Measurements from ENCODE around the gene RANBP3L. TPM values are rescaled to one million over a fixed set of nuclear protein-coding genes. Genes with fewer than 3 reads are reported as not detected.

RANBP3L gene
- polyA plus RNA-seq, 2 of the 4 experiments (the other 2 are of a cell fraction) = not detected

- TF ChIP-seq REST (IDR thresholded peaks at IDR 0.05) (no peak), RCOR1 (IDR thresholded peaks at IDR 0.05; ENCODE audit: low read depth, low read length) (no peak), ZFP36 (IDR thresholded peaks at IDR 0.05; ENCODE audit: borderline replicate concordance, partially characterized antibody) (no peak), ZSCAN20 (CRISPR knock-in tag; IDR thresholded peaks at IDR 0.05) (no peak), HOXB5 (CRISPR knock-in tag; IDR thresholded peaks at IDR 0.05) (no peak), POLR2A (IDR thresholded peaks at IDR 0.05; ENCODE audit: low read length) (no peak)
Measured at GRCh38 chr5:36246036-36246800, 55.5 kb downstream of the RANBP3L start (continued).

DNA sequence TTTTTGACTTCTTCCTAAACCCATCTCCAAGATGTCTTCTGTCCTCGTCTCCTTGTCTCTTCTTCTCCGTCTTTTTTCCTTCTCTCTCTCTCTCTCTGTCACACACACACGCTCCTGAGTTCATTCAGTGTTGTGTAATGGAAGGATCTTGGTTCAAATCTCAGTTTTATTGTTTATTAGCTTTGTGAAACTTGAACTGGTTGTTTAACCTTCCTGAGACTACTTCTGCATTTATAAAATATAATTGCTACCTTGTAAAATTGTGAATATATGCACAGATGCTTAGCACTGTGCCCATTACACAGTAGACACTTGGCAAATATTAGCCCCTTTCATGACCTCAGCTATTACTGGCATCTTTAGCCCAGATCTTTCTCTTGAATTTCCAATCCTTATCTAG lies 57.6 kb downstream of the RANBP3L start:
- DNase-seq (ENCODE audit: low read depth in 1 of 2, low spot score in 1 of 2) = no peak
- Histone ChIP-seq H3K4me3 (no peak overlapping the region), H3K4me2 (no peak overlapping the region), H3K27ac (no peak overlapping the region), H3K4me1 (peaks cover 16% of the 10 kb centered on the region; the same call in 2 of the 3 replicates), H3K9me3 (no peaks in the 10 kb centered on the region)
- ATAC-seq = no peak
- WGBS (ENCODE audit: missing lambda C conversion rate) = 86% methylated on average over 3 of the region's 3 CpGs
- TF ChIP-seq KDM5A (IDR thresholded peaks at IDR 0.05) (no peak), HOXA7 (CRISPR knock-in tag; IDR thresholded peaks at IDR 0.05) (no peak), USF2 (IDR thresholded peaks at IDR 0.05) (no peak), PBX3 (IDR thresholded peaks at IDR 0.05) (no peak), KDM1A (IDR thresholded peaks at IDR 0.05; ENCODE audit: low read depth) (no peak), CHD4 (IDR thresholded peaks at IDR 0.05; ENCODE audit: borderline replicate concordance) (no peak), EP300 (IDR thresholded peaks at IDR 0.05) (no peak), HMGXB4 (CRISPR knock-in tag; IDR thresholded peaks at IDR 0.05; ENCODE audit: borderline replicate concordance) (no peak), MYC (IDR thresholded peaks at IDR 0.05; ENCODE audit: borderline replicate concordance, low read length) (no peak), RCOR1 (IDR thresholded peaks at IDR 0.05; ENCODE audit: low read depth, low read length) (no peak), JUNB (IDR thresholded peaks at IDR 0.05) (no peak), CEBPB (IDR thresholded peaks at IDR 0.05) (no peak), ZFP36 (IDR thresholded peaks at IDR 0.05; ENCODE audit: borderline replicate concordance, partially characterized antibody) (no peak), GATA3 (IDR thresholded peaks at IDR 0.05; ENCODE audit: borderline replicate concordance) (no peak)
- TF ChIP-seq, protein P1, sequence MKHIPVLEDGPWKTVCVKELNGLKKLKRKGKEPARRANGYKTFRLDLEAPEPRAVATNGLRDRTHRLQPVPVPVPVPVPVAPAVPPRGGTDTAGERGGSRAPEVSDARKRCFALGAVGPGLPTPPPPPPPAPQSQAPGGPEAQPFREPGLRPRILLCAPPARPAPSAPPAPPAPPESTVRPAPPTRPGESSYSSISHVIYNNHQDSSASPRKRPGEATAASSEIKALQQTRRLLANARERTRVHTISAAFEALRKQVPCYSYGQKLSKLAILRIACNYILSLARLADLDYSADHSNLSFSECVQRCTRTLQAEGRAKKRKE (CRISPR knock-in tag; IDR thresholded peaks at IDR 0.05; ENCODE audit: low read depth) = no peak
- TF ChIP-seq, protein P2, sequence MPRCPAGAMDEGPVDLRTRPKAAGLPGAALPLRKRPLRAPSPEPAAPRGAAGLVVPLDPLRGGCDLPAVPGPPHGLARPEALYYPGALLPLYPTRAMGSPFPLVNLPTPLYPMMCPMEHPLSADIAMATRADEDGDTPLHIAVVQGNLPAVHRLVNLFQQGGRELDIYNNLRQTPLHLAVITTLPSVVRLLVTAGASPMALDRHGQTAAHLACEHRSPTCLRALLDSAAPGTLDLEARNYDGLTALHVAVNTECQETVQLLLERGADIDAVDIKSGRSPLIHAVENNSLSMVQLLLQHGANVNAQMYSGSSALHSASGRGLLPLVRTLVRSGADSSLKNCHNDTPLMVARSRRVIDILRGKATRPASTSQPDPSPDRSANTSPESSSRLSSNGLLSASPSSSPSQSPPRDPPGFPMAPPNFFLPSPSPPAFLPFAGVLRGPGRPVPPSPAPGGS (IDR thresholded peaks at IDR 0.05) = no peak
- TF ChIP-seq, protein P3, sequence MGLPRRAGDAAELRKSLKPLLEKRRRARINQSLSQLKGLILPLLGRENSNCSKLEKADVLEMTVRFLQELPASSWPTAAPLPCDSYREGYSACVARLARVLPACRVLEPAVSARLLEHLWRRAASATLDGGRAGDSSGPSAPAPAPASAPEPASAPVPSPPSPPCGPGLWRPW (IDR thresholded peaks at IDR 0.05) = no peak
- TF ChIP-seq, protein P4, sequence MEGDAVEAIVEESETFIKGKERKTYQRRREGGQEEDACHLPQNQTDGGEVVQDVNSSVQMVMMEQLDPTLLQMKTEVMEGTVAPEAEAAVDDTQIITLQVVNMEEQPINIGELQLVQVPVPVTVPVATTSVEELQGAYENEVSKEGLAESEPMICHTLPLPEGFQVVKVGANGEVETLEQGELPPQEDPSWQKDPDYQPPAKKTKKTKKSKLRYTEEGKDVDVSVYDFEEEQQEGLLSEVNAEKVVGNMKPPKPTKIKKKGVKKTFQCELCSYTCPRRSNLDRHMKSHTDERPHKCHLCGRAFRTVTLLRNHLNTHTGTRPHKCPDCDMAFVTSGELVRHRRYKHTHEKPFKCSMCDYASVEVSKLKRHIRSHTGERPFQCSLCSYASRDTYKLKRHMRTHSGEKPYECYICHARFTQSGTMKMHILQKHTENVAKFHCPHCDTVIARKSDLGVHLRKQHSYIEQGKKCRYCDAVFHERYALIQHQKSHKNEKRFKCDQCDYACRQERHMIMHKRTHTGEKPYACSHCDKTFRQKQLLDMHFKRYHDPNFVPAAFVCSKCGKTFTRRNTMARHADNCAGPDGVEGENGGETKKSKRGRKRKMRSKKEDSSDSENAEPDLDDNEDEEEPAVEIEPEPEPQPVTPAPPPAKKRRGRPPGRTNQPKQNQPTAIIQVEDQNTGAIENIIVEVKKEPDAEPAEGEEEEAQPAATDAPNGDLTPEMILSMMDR (IDR thresholded peaks at IDR 0.05) = no peak
- FAIRE-seq = no peak
- CTCF ChIA-PET = interaction anchor here (0.7 to 4.4 kb wide), 6 partner anchors 21 to 165 kb away, joined by 3 to 17 read pairs (median 4); no protein-coding TSS in a partner anchor
- POLR2A ChIA-PET = no interaction called here

All from A549 (cell line).